ENCODE results near the gene POLDIP3. TPM values are rescaled to one million over a fixed set of nuclear protein-coding genes. Genes with fewer than 3 reads are reported as not detected.

Gene POLDIP3
- total RNA-seq, 1 donor from 2014 or later, result 75.4 TPM

- Mint-ChIP-seq H3K27me3 (no peaks in the 10 kb centered on the region), H3K4me3 (no peak overlapping the region), H3K27ac (no peak overlapping the region), H3K4me1 (no peaks in the 10 kb centered on the region), H3K36me3 (ENCODE audit: low read depth) (peaks cover 27% of the 10 kb centered on the region), H3K9me3 (no peaks in the 10 kb centered on the region)
- intact Hi-C loops (cut with micrococcal nuclease), result no loop called here
- DNase-seq, result no peak
Measured at GRCh38 chr22:42630901-42631602, 16.4 kb upstream of the POLDIP3 start.

GRCh38 chr22:42630211-42630610 lies 15.5 kb upstream of the POLDIP3 start:
- Mint-ChIP-seq H3K4me1 (no peaks in the 10 kb centered on the region), H3K27me3 (no peaks in the 10 kb centered on the region), H3K4me3 (no peak overlapping the region), H3K9me3 (no peaks in the 10 kb centered on the region), H3K27ac (no peak overlapping the region), H3K36me3 (ENCODE audit: low read depth) (peaks cover 26% of the 10 kb centered on the region)
- no peak for DNase-seq
- intact Hi-C loops (cut with micrococcal nuclease), result no loop called here

- H3K9me3 Mint-ChIP-seq, result no peaks in the 10 kb centered on the region
- no peaks in the 10 kb centered on the region for H3K27me3 Mint-ChIP-seq
- H3K4me1 Mint-ChIP-seq, result no peaks in the 10 kb centered on the region
- intact Hi-C loops (cut with micrococcal nuclease), result no loop called here
- peaks cover 24% of the 10 kb centered on the region for H3K36me3 Mint-ChIP-seq (ENCODE audit: low read depth)
- H3K27ac Mint-ChIP-seq, result no peak overlapping the region
- DNase-seq, result no peak
- H3K4me3 Mint-ChIP-seq, result no peak overlapping the region
Measured at GRCh38 chr22:42627981-42628380, 13.3 kb upstream of the POLDIP3 start.

- Mint-ChIP-seq H3K36me3 (ENCODE audit: low read depth) (peaks cover 19% of the 10 kb centered on the region), H3K4me1 (no peaks in the 10 kb centered on the region), H3K4me3 (no peak overlapping the region), H3K27me3 (no peaks in the 10 kb centered on the region), H3K9me3 (no peaks in the 10 kb centered on the region), H3K27ac (no peak overlapping the region)
- no peak for DNase-seq
- intact Hi-C loops (cut with micrococcal nuclease), result no loop called here
Measured at GRCh38 chr22:42626951-42627625, 12.4 kb upstream of the POLDIP3 start.

GRCh38 chr22:42626431-42626830 lies 11.7 kb upstream of the POLDIP3 start:
- Mint-ChIP-seq H3K27ac (no peak overlapping the region), H3K4me3 (no peak overlapping the region), H3K27me3 (no peaks in the 10 kb centered on the region), H3K9me3 (no peaks in the 10 kb centered on the region), H3K36me3 (ENCODE audit: low read depth) (peaks cover 20% of the 10 kb centered on the region), H3K4me1 (peaks cover 2% of the 10 kb centered on the region)
- intact Hi-C loops (cut with micrococcal nuclease), result no loop called here
- no peak for DNase-seq

- intact Hi-C loops (cut with micrococcal nuclease), result no loop called here
- no peaks in the 10 kb centered on the region for H3K27me3 Mint-ChIP-seq
Measured at GRCh38 chr22:42625416-42625815, 10.7 kb upstream of the POLDIP3 start.

GRCh38 chr22:42624551-42625106 lies 9.9 kb upstream of the POLDIP3 start:
- H3K9me3 Mint-ChIP-seq, result no peaks in the 10 kb centered on the region
- DNase-seq, result no peak
- intact Hi-C loops (cut with micrococcal nuclease), result no loop called here
- H3K4me3 Mint-ChIP-seq, result no peak overlapping the region
- peaks cover 21% of the 10 kb centered on the region for H3K36me3 Mint-ChIP-seq (ENCODE audit: low read depth)
- no peaks in the 10 kb centered on the region for H3K27me3 Mint-ChIP-seq
- H3K4me1 Mint-ChIP-seq, result peaks cover 4% of the 10 kb centered on the region
- H3K27ac Mint-ChIP-seq, result no peak overlapping the region

More at GRCh38 chr22:42625416-42625815, 10.7 kb upstream of the POLDIP3 start:
- Mint-ChIP-seq H3K36me3 (ENCODE audit: low read depth) (peaks cover 21% of the 10 kb centered on the region), H3K27ac (no peak overlapping the region), H3K4me3 (no peak overlapping the region), H3K4me1 (peaks cover 4% of the 10 kb centered on the region), H3K9me3 (no peaks in the 10 kb centered on the region)
- no peak for DNase-seq

- Mint-ChIP-seq H3K27ac (no peak overlapping the region), H3K4me3 (no peak overlapping the region), H3K9me3 (no peaks in the 10 kb centered on the region), H3K36me3 (ENCODE audit: low read depth) (peaks cover 24% of the 10 kb centered on the region), H3K4me1 (peaks cover 4% of the 10 kb centered on the region), H3K27me3 (no peaks in the 10 kb centered on the region)
- intact Hi-C loops (cut with micrococcal nuclease), result no loop called here
- DNase-seq, result no peak
Measured at GRCh38 chr22:42623756-42624441, 9.2 kb upstream of the POLDIP3 start.

GRCh38 chr22:42623301-42623751 lies 8.6 kb upstream of the POLDIP3 start:
- peaks cover 4% of the 10 kb centered on the region for H3K4me1 Mint-ChIP-seq
- no peak for DNase-seq
- intact Hi-C loops (cut with micrococcal nuclease), result no loop called here
- no peaks in the 10 kb centered on the region for H3K9me3 Mint-ChIP-seq
- peaks cover 20% of the 10 kb centered on the region for H3K36me3 Mint-ChIP-seq (ENCODE audit: low read depth)
- no peaks in the 10 kb centered on the region for H3K27me3 Mint-ChIP-seq
- H3K4me3 Mint-ChIP-seq, result no peak overlapping the region
- no peak overlapping the region for H3K27ac Mint-ChIP-seq

GRCh38 chr22:42622061-42622710 lies 7.5 kb upstream of the POLDIP3 start:
- no peak for DNase-seq
- no peak overlapping the region for H3K4me3 Mint-ChIP-seq
- H3K27ac Mint-ChIP-seq, result no peak overlapping the region
- intact Hi-C loops (cut with micrococcal nuclease), result no loop called here
- H3K4me1 Mint-ChIP-seq, result peaks cover 10% of the 10 kb centered on the region
- no peaks in the 10 kb centered on the region for H3K9me3 Mint-ChIP-seq
- no peaks in the 10 kb centered on the region for H3K27me3 Mint-ChIP-seq
- peaks cover 17% of the 10 kb centered on the region for H3K36me3 Mint-ChIP-seq (ENCODE audit: low read depth)

- intact Hi-C loops (cut with micrococcal nuclease), result loop anchor here (1.0 kb wide), 1 partner anchor 469 kb away; no protein-coding TSS in a partner anchor
- peak; percentile 88 for DNase-seq
- Mint-ChIP-seq H3K4me1 (peaks cover 10% of the 10 kb centered on the region), H3K27me3 (no peaks in the 10 kb centered on the region), H3K36me3 (ENCODE audit: low read depth) (peaks cover 16% of the 10 kb centered on the region), H3K9me3 (no peaks in the 10 kb centered on the region), H3K27ac (no peak overlapping the region), H3K4me3 (no peak overlapping the region)
Measured at GRCh38 chr22:42621505-42622002, 6.9 kb upstream of the POLDIP3 start.

GRCh38 chr22:42620084-42620483 lies 5.4 kb upstream of the POLDIP3 start:
- Mint-ChIP-seq H3K27me3 (no peaks in the 10 kb centered on the region), H3K36me3 (ENCODE audit: low read depth) (peaks cover 9% of the 10 kb centered on the region), H3K27ac (no peak overlapping the region), H3K4me3 (no peak overlapping the region), H3K4me1 (peaks cover 15% of the 10 kb centered on the region), H3K9me3 (no peaks in the 10 kb centered on the region)
- no peak for DNase-seq
- intact Hi-C loops (cut with micrococcal nuclease), result no loop called here

- Mint-ChIP-seq H3K36me3 (ENCODE audit: low read depth) (peaks cover 9% of the 10 kb centered on the region), H3K27me3 (no peaks in the 10 kb centered on the region), H3K9me3 (no peaks in the 10 kb centered on the region), H3K4me1 (peaks cover 19% of the 10 kb centered on the region), H3K27ac (no peak overlapping the region), H3K4me3 (no peak overlapping the region)
- intact Hi-C loops (cut with micrococcal nuclease), result no loop called here
- DNase-seq, result no peak
Measured at GRCh38 chr22:42619261-42620063, 4.8 kb upstream of the POLDIP3 start.

Data from activated CD4-positive, alpha-beta T cell treated with anti-CD3 and anti-CD28 coated beads, Interleukin-2, amount 10 ng/mL, durations not matched to agents 24 days and 14 days (primary cell).